ENCODE data around the gene HEBP2. TPM values are rescaled to one million over a fixed set of nuclear protein-coding genes. Genes with fewer than 3 reads are reported as not detected.

The HEBP2 gene
- total and polyA plus RNA-seq, 2 donors (not counting 3 experiments of a cell fraction or from before 2014, with no cell fraction given): 22.5 to 75.3 TPM

GRCh38 chr6:138382498-138383265 lies 21.3 kb upstream of the HEBP2 start:
- TF ChIP-seq CTCF (IDR thresholded peaks at IDR 0.05; ENCODE audit: extremely low read depth in 1 of 2, insufficient read depth in 1 of 2, low read depth in 1 of 2, low read length in 2 of 2) (no peak), POLR2A (IDR thresholded peaks at IDR 0.05; ENCODE audit: low read depth, low read length) (no peak), MYC (IDR thresholded peaks at IDR 0.05; ENCODE audit: low read depth, low read length) (no peak), JUN (IDR thresholded peaks at IDR 0.05; ENCODE audit: borderline replicate concordance, insufficient read depth, insufficient read length, low read depth) (no peak), FOS (IDR thresholded peaks at IDR 0.05; ENCODE audit: borderline replicate concordance, insufficient read depth, low read length) (no peak)
- peaks cover 2% of the 10 kb centered on the region for H3K9me1 ChIP-seq (replicated peaks; ENCODE audit: control insufficient read depth, extremely low read depth, insufficient read depth, low read length)
- FAIRE-seq: no peak
- H3K9me3 ChIP-seq (replicated peaks; ENCODE audit: control insufficient read depth, insufficient read depth, low read length): no peaks in the 10 kb centered on the region
- dilution Hi-C loops (cut with MboI; ENCODE audit: extremely low pct_ligation_motif_present, low sequenced_read_pairs) (no loop called here), intact Hi-C loops (cut with micrococcal nuclease) (no loop called here)
- H3K27ac ChIP-seq (ENCODE audit: insufficient read depth, low read depth, low read length): no peak overlapping the region
- no peak overlapping the region for H2AFZ ChIP-seq (ENCODE audit: low read depth, low read length)
- no peaks in the 10 kb centered on the region for H3K79me2 ChIP-seq (ENCODE audit: control insufficient read depth, insufficient read depth, low read length)
- no peaks in the 10 kb centered on the region for H3K27me3 ChIP-seq (ENCODE audit: control insufficient read depth in 2 of 2, insufficient read depth in 2 of 2, low read length in 2 of 2)
- H3K4me3 ChIP-seq (replicated peaks in 1 of 3; ENCODE audit: insufficient read depth in 1 of 3, low read depth in 1 of 3, low read length in 3 of 3): no peak overlapping the region
- no peak for DNase-seq (ENCODE audit: low read depth, low spot score)
- no peaks in the 10 kb centered on the region for H4K20me1 ChIP-seq (replicated peaks; ENCODE audit: control insufficient read depth, extremely low read depth, insufficient read depth, low read length)
- H3K4me2 ChIP-seq (ENCODE audit: insufficient read depth, low read length): no peak overlapping the region
- no TSS peak for BruUV-seq (replicated peaks)
- ChIA-PET POLR2A (no interaction called here), CTCF (interaction anchor here (0.7 to 1.7 kb wide), 2 partner anchors 11 to 16 kb away, joined by 3 to 9 read pairs; no protein-coding TSS in a partner anchor)
- no peaks in the 10 kb centered on the region for H3K36me3 ChIP-seq (ENCODE audit: control insufficient read depth in 2 of 2, extremely low read depth in 1 of 2, insufficient read depth in 2 of 2, low read length in 2 of 2)
- H3K4me1 ChIP-seq (ENCODE audit: control insufficient read depth, extremely low read depth, insufficient read depth, low read length): no peaks in the 10 kb centered on the region
- no peak overlapping the region for H3K9ac ChIP-seq (replicated peaks; ENCODE audit: extremely low read depth, insufficient read depth, low read length)

GRCh38 chr6:138383776-138384175 lies 20.2 kb upstream of the HEBP2 start:
- H3K36me3 ChIP-seq (ENCODE audit: control insufficient read depth in 2 of 2, extremely low read depth in 1 of 2, insufficient read depth in 2 of 2, low read length in 2 of 2): no peaks in the 10 kb centered on the region
- no peaks in the 10 kb centered on the region for H3K4me1 ChIP-seq (ENCODE audit: control insufficient read depth, extremely low read depth, insufficient read depth, low read length)
- H3K9me3 ChIP-seq (replicated peaks; ENCODE audit: control insufficient read depth, insufficient read depth, low read length): no peaks in the 10 kb centered on the region
- TF ChIP-seq GATA2 (IDR thresholded peaks at IDR 0.05; ENCODE audit: insufficient read depth, insufficient read length, low read depth, low read length) (no peak), POLR2AphosphoS5 (IDR thresholded peaks at IDR 0.05; ENCODE audit: insufficient read depth, low read depth, low read length) (no peak)
- no peak overlapping the region for H3K27ac ChIP-seq (ENCODE audit: insufficient read depth, low read depth, low read length)
- peaks cover 2% of the 10 kb centered on the region for H3K9me1 ChIP-seq (replicated peaks; ENCODE audit: control insufficient read depth, extremely low read depth, insufficient read depth, low read length)
- no peak overlapping the region for H3K4me3 ChIP-seq (replicated peaks in 1 of 3; ENCODE audit: insufficient read depth in 1 of 3, low read depth in 1 of 3, low read length in 3 of 3)
- ChIA-PET CTCF (interaction anchor here (1.7 kb wide), 1 partner anchor 12 kb away, joined by 9 read pairs; no protein-coding TSS in a partner anchor), POLR2A (no interaction called here)
- no peak for DNase-seq (ENCODE audit: low read depth, low spot score)
- no peaks in the 10 kb centered on the region for H3K79me2 ChIP-seq (ENCODE audit: control insufficient read depth, insufficient read depth, low read length)
- FAIRE-seq: no peak
- dilution Hi-C loops (cut with MboI; ENCODE audit: extremely low pct_ligation_motif_present, low sequenced_read_pairs) (no loop called here), intact Hi-C loops (cut with micrococcal nuclease) (no loop called here)
- no TSS peak for BruUV-seq (replicated peaks)
- H3K9ac ChIP-seq (replicated peaks; ENCODE audit: extremely low read depth, insufficient read depth, low read length): no peak overlapping the region
- no peaks in the 10 kb centered on the region for H4K20me1 ChIP-seq (replicated peaks; ENCODE audit: control insufficient read depth, extremely low read depth, insufficient read depth, low read length)
- no peaks in the 10 kb centered on the region for H3K27me3 ChIP-seq (ENCODE audit: control insufficient read depth in 2 of 2, insufficient read depth in 2 of 2, low read length in 2 of 2)
- no peak overlapping the region for H3K4me2 ChIP-seq (ENCODE audit: insufficient read depth, low read length)
- no peak overlapping the region for H2AFZ ChIP-seq (ENCODE audit: low read depth, low read length)

Measured in endothelial cell of umbilical vein (primary cell).